Measurements from ENCODE around the gene SLC24A4.

DNA sequence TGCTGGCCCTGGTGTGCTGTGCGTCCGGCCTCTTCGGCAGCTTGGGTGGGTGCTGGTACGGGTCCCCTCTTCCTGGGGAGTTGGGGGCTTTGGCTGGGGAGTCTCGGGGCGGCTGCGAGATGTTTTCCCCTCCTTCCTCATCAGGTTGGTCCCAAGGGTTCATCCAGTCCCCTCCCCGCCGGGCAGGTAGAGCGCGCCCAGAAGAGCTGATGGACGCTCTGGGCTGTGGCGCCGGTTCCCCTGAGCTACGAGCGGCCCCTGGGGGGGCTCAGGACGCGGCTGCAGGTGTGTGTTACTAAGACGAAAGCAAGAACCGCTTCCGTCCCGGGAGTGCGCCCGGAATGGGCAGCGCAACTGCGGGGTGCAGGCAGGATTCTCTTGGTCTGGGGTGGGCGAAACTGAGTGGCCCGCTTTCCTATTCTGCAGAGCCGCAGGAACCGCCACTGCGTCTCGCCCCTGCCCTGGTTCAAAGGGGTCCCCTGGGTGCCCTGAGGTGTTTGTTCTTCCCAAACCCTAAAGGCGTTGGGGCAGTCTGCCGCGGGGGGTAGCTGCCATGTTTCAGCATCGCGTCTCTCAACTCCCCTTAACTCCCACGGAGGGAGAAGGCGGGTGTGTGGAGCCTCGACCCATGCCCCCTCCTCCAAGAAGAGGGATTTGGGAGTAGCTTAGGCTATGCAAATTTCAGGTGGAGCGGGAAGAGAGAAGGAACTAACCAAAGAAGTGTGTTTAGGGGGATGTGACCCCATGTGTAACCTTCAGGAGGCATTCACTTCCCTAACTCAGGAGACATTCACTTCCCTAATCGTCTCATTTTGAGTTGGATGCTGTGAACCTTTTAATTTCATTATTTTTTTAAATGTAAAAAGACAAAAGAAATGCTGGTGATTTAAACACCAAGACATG, 1.2 kb downstream of the SLC24A4 start:
- TF ChIP-seq, protein P1, sequence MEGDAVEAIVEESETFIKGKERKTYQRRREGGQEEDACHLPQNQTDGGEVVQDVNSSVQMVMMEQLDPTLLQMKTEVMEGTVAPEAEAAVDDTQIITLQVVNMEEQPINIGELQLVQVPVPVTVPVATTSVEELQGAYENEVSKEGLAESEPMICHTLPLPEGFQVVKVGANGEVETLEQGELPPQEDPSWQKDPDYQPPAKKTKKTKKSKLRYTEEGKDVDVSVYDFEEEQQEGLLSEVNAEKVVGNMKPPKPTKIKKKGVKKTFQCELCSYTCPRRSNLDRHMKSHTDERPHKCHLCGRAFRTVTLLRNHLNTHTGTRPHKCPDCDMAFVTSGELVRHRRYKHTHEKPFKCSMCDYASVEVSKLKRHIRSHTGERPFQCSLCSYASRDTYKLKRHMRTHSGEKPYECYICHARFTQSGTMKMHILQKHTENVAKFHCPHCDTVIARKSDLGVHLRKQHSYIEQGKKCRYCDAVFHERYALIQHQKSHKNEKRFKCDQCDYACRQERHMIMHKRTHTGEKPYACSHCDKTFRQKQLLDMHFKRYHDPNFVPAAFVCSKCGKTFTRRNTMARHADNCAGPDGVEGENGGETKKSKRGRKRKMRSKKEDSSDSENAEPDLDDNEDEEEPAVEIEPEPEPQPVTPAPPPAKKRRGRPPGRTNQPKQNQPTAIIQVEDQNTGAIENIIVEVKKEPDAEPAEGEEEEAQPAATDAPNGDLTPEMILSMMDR (conservative IDR thresholded peaks at IDR 0.05; ENCODE audit: low read depth, low read length) = no peak
- no peak for TF ChIP-seq POLR2A (IDR thresholded peaks at IDR 0.05; ENCODE audit: low read depth, low read length)

Data from IMR-90 (cell line).